Measurements from ENCODE around the gene SAT2. TPM values are rescaled to one million over a fixed set of nuclear protein-coding genes. Genes with fewer than 3 reads are reported as not detected.

Gene SAT2
- total RNA-seq, 3 donors from 2014 or later (not counting 1 experiment from before 2014, with no cell fraction given): 63.0 to 71.6 (median 70.1) TPM

GRCh38 chr17:7652388-7653356 lies 25.1 kb upstream of the SAT2 start:
- H3K27me3 Mint-ChIP-seq (ENCODE audit: low read depth in 2 of 2): peaks cover 28 to 32% of the 10 kb centered on the region in 2 donors
- no peaks in the 10 kb centered on the region for H3K9me3 Mint-ChIP-seq

GRCh38 chr17:7651665-7652387 lies 24.2 kb upstream of the SAT2 start:
- intact Hi-C loops (cut with micrococcal nuclease): no loop called here
- Histone ChIP-seq H3K36me3 (ENCODE audit: control insufficient read depth, insufficient read depth, low read length) (no peaks in the 10 kb centered on the region), H3K4me3 (ENCODE audit: low read length) (no peak overlapping the region), H3K9me3 (ENCODE audit: control insufficient read depth, insufficient read depth, low read length) (no peaks in the 10 kb centered on the region), H3K4me1 (ENCODE audit: control insufficient read depth, insufficient read depth, low read length) (peaks cover 19% of the 10 kb centered on the region), H3K27me3 (ENCODE audit: control insufficient read depth, insufficient read depth, low read length) (peaks cover 24% of the 10 kb centered on the region), H3K27ac (ENCODE audit: low read length) (no peak overlapping the region)
- H3K27ac Mint-ChIP-seq: no peak overlapping the region
- DNase-seq (no peak), ATAC-seq (no peak)
- H3K27me3 Mint-ChIP-seq (ENCODE audit: low read depth in 2 of 2): peaks cover 28 to 30% of the 10 kb centered on the region in 2 donors
- no peaks in the 10 kb centered on the region for H3K9me3 Mint-ChIP-seq
- no peaks in the 10 kb centered on the region for H3K36me3 Mint-ChIP-seq
- WGBS (ENCODE audit: insufficient coverage): 8% methylated on average over 51 of the region's 54 CpGs
- no peak for TF ChIP-seq CTCF (IDR thresholded peaks at IDR 0.05)
- peak overlapping the region; percentile 49 for H3K4me3 Mint-ChIP-seq
- peaks cover 15 to 17% of the 10 kb centered on the region in 2 donors for H3K4me1 Mint-ChIP-seq

More at GRCh38 chr17:7652388-7653356, 25.1 kb upstream of the SAT2 start:
- 85% methylated on average over 12 of the region's 12 CpGs for WGBS (ENCODE audit: insufficient coverage)
- intact Hi-C loops (cut with micrococcal nuclease): no loop called here
- no peak overlapping the region for H3K27ac Mint-ChIP-seq
- peaks cover 19% of the 10 kb centered on the region for H3K4me1 ChIP-seq (ENCODE audit: control insufficient read depth, insufficient read depth, low read length)
- no peak overlapping the region for H3K27ac ChIP-seq (ENCODE audit: low read length)
- no peaks in the 10 kb centered on the region for H3K9me3 ChIP-seq (ENCODE audit: control insufficient read depth, insufficient read depth, low read length)
- DNase-seq: no peak
- peaks cover 24% of the 10 kb centered on the region for H3K27me3 ChIP-seq (ENCODE audit: control insufficient read depth, insufficient read depth, low read length)
- no peaks in the 10 kb centered on the region for H3K36me3 ChIP-seq (ENCODE audit: control insufficient read depth, insufficient read depth, low read length)
- no peaks in the 10 kb centered on the region for H3K36me3 Mint-ChIP-seq
- H3K4me3 ChIP-seq (ENCODE audit: low read length): no peak overlapping the region
- H3K4me3 Mint-ChIP-seq: no peak overlapping the region
- TF ChIP-seq CTCF (IDR thresholded peaks at IDR 0.05): no peak
- ATAC-seq: no peak
- peaks cover 15 to 17% of the 10 kb centered on the region in 2 donors for H3K4me1 Mint-ChIP-seq

- Mint-ChIP-seq H3K36me3 (no peaks in the 10 kb centered on the region), H3K4me3 (peak overlapping the region; percentile 95), H3K4me1 (peaks cover 15 to 17% of the 10 kb centered on the region in 2 donors), H3K9me3 (no peaks in the 10 kb centered on the region), H3K27ac (no peak overlapping the region), H3K27me3 (ENCODE audit: low read depth in 2 of 2) (peaks cover 28 to 34% of the 10 kb centered on the region in 2 donors)
- ATAC-seq (peak in 1 of 3 donors; percentile 7), DNase-seq (peak in 1 of 2 donors; percentile 23)
- Histone ChIP-seq H3K9me3 (ENCODE audit: control insufficient read depth, insufficient read depth, low read length) (no peaks in the 10 kb centered on the region), H3K4me1 (ENCODE audit: control insufficient read depth, insufficient read depth, low read length) (peaks cover 19% of the 10 kb centered on the region), H3K27ac (ENCODE audit: low read length) (no peak overlapping the region), H3K27me3 (ENCODE audit: control insufficient read depth, insufficient read depth, low read length) (peaks cover 24% of the 10 kb centered on the region), H3K4me3 (ENCODE audit: low read length) (peak overlapping the region; percentile 27), H3K36me3 (ENCODE audit: control insufficient read depth, insufficient read depth, low read length) (no peaks in the 10 kb centered on the region)
- TF ChIP-seq CTCF (IDR thresholded peaks at IDR 0.05): no peak
- WGBS (ENCODE audit: insufficient coverage): 1% methylated on average over 45 of the region's 45 CpGs
- intact Hi-C loops (cut with micrococcal nuclease): no loop called here
Observed at GRCh38 chr17:7651097-7651664, 23.6 kb upstream of the SAT2 start.

Measured in natural killer cell (primary cell).